GM23248 (cell line): ENCODE results near the gene BOLA1.

Source experiments
- EZH2 ChIP-seq: fragments of 200-600 bp; sonication (generic); IDR thresholded peaks from 2 replicates; pipeline ENCODE4 v1.6.1; 2018; ENCODE audit warnings: antibody characterized with exemption, mild to moderate bottlenecking; ENCODE audit not compliant: insufficient read depth, poor library complexity, severe bottlenecking
- EZH2phosphoT487 ChIP-seq: fragments of 200-600 bp; sonication (generic); IDR thresholded peaks from 2 replicates; pipeline ENCODE4 v1.6.1; 2018; ENCODE audit warnings: antibody characterized with exemption, moderate library complexity, mild to moderate bottlenecking, low read depth; ENCODE audit not compliant: insufficient read depth

DNA sequence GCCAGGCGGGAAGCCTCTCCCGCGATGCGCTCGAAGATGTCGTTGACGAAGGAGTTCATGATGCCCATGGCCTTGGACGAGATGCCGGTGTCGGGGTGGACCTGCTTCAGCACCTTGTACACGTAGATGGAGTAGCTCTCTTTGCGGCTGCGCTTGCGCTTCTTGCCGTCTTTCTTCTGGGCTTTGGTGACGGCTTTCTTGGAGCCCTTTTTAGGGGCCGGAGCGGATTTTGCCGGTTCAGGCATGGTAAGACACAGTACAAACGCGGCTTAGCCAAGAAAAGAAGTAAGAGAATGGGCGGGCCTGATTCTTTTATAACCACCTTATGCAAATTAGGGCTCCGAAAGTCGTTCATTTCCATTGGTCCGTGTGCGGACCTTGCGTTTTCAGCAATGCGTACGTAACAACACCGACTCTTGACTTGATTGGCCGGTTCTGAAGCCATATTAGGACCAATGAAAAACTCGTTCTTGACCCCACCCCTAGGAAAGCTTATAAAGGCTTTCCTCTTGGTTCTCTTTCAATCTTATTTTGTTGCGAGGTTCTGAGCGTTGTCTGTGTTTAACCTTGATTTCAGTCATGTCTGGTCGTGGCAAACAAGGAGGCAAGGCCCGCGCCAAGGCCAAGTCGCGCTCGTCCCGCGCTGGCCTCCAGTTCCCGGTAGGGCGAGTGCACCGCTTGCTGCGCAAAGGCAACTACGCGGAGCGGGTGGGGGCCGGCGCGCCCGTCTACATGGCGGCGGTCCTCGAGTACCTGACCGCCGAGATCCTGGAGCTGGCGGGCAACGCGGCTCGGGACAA, 12.8 kb upstream of the BOLA1 start:
- TF ChIP-seq EZH2 (no peak), EZH2phosphoT487 (no peak)
